Loucy (cell line): ENCODE data around the gene AKAP1.

Source experiments
- H2AFZ ChIP-seq: fragments of 200-600 bp; sonication (generic); 2 replicates; pipeline ENCODE4 v1.6.0; 2016; ENCODE audit warnings: antibody characterized with exemption, mild to moderate bottlenecking, low read length, moderate library complexity
- H3F3A ChIP-seq: fragments of 200-600 bp; 2 replicates; pipeline ENCODE4 v1.6.0; 2016; ENCODE audit warnings: antibody characterized with exemption, low read depth, mild to moderate bottlenecking
- H3K27me3 ChIP-seq: fragments of 200-600 bp; sonication (generic); 2 replicates; pipeline ENCODE4 v1.6.1; 2014; ENCODE audit warnings: low read length, mild to moderate bottlenecking; ENCODE audit not compliant: insufficient read depth, poor library complexity, severe bottlenecking
- H3K36me3 ChIP-seq: fragments of 200-600 bp; sonication (generic); 2 replicates; pipeline ENCODE4 v1.6.1; 2016; ENCODE audit warnings: low read length; ENCODE audit not compliant: insufficient read depth
- H3K4me1 ChIP-seq: fragments of 200-600 bp; sonication (generic); 2 replicates; pipeline ENCODE4 v1.5.1; 2014; ENCODE audit warnings: low read length, mild to moderate bottlenecking; ENCODE audit not compliant: insufficient read depth, poor library complexity, severe bottlenecking
- H3K4me2 ChIP-seq: fragments of 200-600 bp; sonication (generic); 2 replicates; pipeline ENCODE4 v1.6.0; 2014; ENCODE audit warnings: antibody characterized with exemption, low read length, low read depth, mild to moderate bottlenecking; ENCODE audit not compliant: poor library complexity, severe bottlenecking
- H3K4me3 ChIP-seq: fragments of 200-600 bp; sonication (generic); 2 replicates; pipeline ENCODE4 v1.5.1; 2014; ENCODE audit warnings: low read length, mild to moderate bottlenecking, mixed read lengths; ENCODE audit not compliant: poor library complexity, severe bottlenecking
- H3K79me2 ChIP-seq: fragments of 200-600 bp; sonication (generic); 2 replicates; pipeline ENCODE4 v1.6.1; 2014; ENCODE audit warnings: low read length; ENCODE audit not compliant: insufficient read depth
- H3K9ac ChIP-seq: fragments of 200-600 bp; sonication (generic); 2 replicates; pipeline ENCODE4 v1.6.0; 2014; ENCODE audit warnings: mild to moderate bottlenecking, low read depth, low read length, moderate library complexity; ENCODE audit not compliant: poor library complexity, severe bottlenecking
- H3K9me2 ChIP-seq: fragments of 200-600 bp; sonication (generic); replicated peaks from 2 replicates; pipeline ENCODE4 v1.6.1; 2016; ENCODE audit warnings: low read depth, low read length, mixed read lengths
- H3K9me3 ChIP-seq: fragments of 200-600 bp; sonication (generic); 2 replicates; pipeline ENCODE4 v1.6.1; 2014; ENCODE audit warnings: mild to moderate bottlenecking, antibody characterized with exemption, low read length, low read depth; ENCODE audit not compliant: insufficient read depth
- H4K20me1 ChIP-seq: fragments of 200-600 bp; sonication (generic); 2 replicates; pipeline ENCODE4 v1.6.0; 2014; ENCODE audit warnings: antibody characterized with exemption, low read length, mild to moderate bottlenecking; ENCODE audit not compliant: insufficient read depth, poor library complexity, severe bottlenecking
- EZH2phosphoT487 ChIP-seq: fragments of 200-600 bp; IDR thresholded peaks from 2 replicates; pipeline ENCODE4 v1.6.1; 2018; ENCODE audit warnings: antibody characterized with exemption, mild to moderate bottlenecking, moderate library complexity, borderline replicate concordance
- TF ChIP-seq, protein P1 (sequence below): fragments of 200-600 bp; sonication (generic); conservative IDR thresholded peaks from 2 replicates; pipeline ENCODE4 v1.5.1; 2014; ENCODE audit warnings: mild to moderate bottlenecking, antibody characterized with exemption, low read length

The AKAP1 gene

DNA sequence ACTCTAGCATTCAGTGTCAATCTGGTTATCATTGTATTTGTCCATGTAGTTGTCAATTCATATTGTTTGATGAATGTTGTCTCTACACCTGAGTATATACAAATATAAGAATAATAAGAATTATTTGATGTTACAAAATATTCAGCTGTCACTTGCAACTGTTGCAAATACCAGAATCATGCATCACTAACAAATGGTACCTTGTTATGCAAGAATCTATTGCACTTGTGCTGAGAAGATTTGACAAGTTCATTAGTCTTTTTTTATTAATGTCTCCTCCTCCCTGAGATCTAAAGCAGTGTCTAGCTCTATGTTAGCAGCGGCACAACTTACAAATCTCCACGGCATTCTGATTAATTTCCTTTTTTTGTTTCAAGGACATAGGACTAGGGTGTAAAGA is 22.2 kb upstream of the AKAP1 start:
- no peaks in the 10 kb centered on the region for H3K27me3 ChIP-seq
- H3K79me2 ChIP-seq: no peaks in the 10 kb centered on the region
- H3K4me2 ChIP-seq: no peak overlapping the region
- H4K20me1 ChIP-seq: no peaks in the 10 kb centered on the region
- H3K9me3 ChIP-seq: no peaks in the 10 kb centered on the region
- no peak for TF ChIP-seq EZH2phosphoT487
- TF ChIP-seq, protein P1, sequence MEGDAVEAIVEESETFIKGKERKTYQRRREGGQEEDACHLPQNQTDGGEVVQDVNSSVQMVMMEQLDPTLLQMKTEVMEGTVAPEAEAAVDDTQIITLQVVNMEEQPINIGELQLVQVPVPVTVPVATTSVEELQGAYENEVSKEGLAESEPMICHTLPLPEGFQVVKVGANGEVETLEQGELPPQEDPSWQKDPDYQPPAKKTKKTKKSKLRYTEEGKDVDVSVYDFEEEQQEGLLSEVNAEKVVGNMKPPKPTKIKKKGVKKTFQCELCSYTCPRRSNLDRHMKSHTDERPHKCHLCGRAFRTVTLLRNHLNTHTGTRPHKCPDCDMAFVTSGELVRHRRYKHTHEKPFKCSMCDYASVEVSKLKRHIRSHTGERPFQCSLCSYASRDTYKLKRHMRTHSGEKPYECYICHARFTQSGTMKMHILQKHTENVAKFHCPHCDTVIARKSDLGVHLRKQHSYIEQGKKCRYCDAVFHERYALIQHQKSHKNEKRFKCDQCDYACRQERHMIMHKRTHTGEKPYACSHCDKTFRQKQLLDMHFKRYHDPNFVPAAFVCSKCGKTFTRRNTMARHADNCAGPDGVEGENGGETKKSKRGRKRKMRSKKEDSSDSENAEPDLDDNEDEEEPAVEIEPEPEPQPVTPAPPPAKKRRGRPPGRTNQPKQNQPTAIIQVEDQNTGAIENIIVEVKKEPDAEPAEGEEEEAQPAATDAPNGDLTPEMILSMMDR: no peak
- H2AFZ ChIP-seq: no peak overlapping the region
- no peaks in the 10 kb centered on the region for H3K4me1 ChIP-seq
- no peaks in the 10 kb centered on the region for H3F3A ChIP-seq
- no peaks in the 10 kb centered on the region for H3K9me2 ChIP-seq
- no peaks in the 10 kb centered on the region for H3K36me3 ChIP-seq
- H3K4me3 ChIP-seq: no peak overlapping the region
- no peak overlapping the region for H3K9ac ChIP-seq

DNA sequence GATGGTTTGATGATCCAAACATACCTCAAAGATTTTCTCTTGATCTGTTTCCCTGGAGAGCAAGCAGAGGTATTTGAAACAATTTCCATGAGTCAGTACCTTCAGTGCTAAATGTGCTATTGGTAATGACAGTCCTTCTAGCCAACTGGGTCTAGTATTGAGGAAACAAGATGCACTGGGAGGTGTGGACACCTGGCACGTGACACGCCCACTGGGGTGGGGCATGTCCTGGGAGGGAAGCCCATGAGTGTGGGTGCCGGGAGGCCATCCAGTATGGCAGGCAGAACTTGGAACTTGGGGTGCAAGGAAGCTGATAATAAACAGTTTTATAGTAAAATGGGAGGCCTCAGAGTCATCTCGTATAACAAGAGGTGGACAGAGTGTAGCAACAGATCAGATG is 17.9 kb upstream of the AKAP1 start:
- no peaks in the 10 kb centered on the region for H3K27me3 ChIP-seq
- no peaks in the 10 kb centered on the region for H3K9me2 ChIP-seq
- no peak overlapping the region for H3K4me2 ChIP-seq
- H2AFZ ChIP-seq: no peak overlapping the region
- no peak overlapping the region for H3K4me3 ChIP-seq
- no peaks in the 10 kb centered on the region for H3F3A ChIP-seq
- no peaks in the 10 kb centered on the region for H3K9me3 ChIP-seq
- no peak overlapping the region for H3K9ac ChIP-seq
- no peaks in the 10 kb centered on the region for H3K79me2 ChIP-seq
- TF ChIP-seq, protein P1: no peak
- TF ChIP-seq EZH2phosphoT487: no peak
- H3K36me3 ChIP-seq: no peaks in the 10 kb centered on the region
- H3K4me1 ChIP-seq: no peaks in the 10 kb centered on the region
- H4K20me1 ChIP-seq: no peaks in the 10 kb centered on the region

DNA sequence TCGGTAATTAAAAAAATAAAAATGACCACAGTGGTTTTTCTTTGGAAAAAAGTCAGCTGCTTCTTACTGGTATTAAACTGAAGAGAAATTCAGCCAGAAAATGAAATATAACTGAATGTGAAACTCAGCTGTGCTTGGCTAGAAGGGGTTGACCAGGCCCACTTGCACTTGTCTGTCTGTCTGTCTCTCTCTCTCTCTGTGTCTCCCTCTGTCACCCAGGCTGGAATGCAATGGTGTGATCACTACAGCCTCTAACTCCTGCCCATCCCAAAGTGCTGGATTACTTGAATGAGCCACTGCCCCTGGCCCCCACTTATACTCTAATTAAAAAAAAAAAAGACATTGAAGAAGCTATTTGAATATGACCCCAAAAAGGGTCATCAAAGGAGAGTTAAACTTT is 17.3 kb upstream of the AKAP1 start:
- Histone ChIP-seq H4K20me1 (no peaks in the 10 kb centered on the region), H3K4me1 (no peaks in the 10 kb centered on the region), H3K9ac (no peak overlapping the region), H3K4me2 (no peak overlapping the region), H3K4me3 (no peak overlapping the region), H3K27me3 (no peaks in the 10 kb centered on the region), H3F3A (no peaks in the 10 kb centered on the region), H3K9me2 (no peaks in the 10 kb centered on the region), H3K79me2 (no peaks in the 10 kb centered on the region), H2AFZ (no peak overlapping the region), H3K9me3 (no peaks in the 10 kb centered on the region), H3K36me3 (no peaks in the 10 kb centered on the region)
- TF ChIP-seq, protein P1: no peak
- no peak for TF ChIP-seq EZH2phosphoT487
